Stimulated activated CD4-positive, alpha-beta T cell treated with anti-CD3 and anti-CD28 coated beads, Interleukin-12 subunit alpha, Interleukin-12 subunit beta, amount 100 ng/mL, for 24 hours (primary cell): ENCODE data around the gene TOMM20L.
"Not testable (repeated sequence)": the region's sequence is repeated elsewhere in the genome, so short reads cannot be mapped to it uniquely, and the experiment has no call there.

Source experiments
- DNase-seq, 2 experiments: peaks; one replicate each; pipeline ENCODE4 v3.0.0-alpha.2; 2020; ENCODE audit warnings: low read depth in 2 of 2

TOMM20L gene

DNA sequence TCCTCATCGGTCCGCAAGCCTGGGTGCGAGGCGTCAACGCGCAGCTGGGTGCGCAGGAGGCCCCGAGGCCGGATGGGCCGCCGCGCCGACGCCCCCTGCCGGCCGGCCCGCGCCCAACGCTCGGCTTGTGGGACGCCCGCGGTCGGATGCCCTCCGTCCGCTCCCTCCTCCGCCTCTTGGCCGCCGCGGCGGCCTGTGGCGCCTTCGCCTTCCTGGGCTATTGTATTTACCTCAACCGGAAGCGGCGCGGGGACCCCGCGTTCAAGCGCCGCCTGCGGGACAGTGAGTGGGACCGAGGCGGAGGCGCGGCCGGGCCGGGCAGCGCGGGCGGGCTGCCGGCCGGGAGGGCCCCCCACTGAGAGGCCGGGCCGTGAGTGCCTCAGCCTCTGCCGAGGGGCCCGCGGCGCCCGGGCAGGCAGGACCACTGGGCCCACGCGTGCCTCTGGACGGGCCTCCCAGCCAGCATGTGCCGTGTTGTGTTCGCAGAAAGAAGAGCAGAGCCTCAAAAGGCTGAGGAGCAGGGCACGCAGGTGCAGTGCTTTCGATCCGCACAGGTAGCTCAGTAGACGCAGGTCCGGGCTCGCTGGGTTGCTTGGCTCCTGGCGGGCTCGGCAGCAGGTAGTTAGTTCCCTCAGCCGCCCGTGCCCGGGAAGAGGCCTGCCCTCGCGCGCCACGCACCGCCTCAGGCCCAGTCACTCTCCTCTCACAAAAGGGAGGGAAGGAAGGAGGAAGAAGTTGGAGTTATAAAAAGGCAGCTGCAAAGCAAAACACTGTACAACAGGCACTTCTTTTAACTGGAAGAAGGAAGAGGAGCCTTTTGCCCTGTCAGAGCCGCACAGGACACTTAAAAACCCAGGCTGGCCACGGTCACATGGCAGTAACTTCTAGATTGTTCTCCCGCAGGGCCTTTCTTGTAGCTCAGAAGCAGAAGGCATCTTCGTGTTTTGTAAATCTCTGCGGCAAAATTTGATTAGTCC, at the start of gene TOMM20L:
TOMM20L (plus strand) TSS at position 119 of the 977 bp plus-strand sequence; CDS start at position 147, 28 bp downstream.
- peak; percentile 44 to 60 for DNase-seq

DNA sequence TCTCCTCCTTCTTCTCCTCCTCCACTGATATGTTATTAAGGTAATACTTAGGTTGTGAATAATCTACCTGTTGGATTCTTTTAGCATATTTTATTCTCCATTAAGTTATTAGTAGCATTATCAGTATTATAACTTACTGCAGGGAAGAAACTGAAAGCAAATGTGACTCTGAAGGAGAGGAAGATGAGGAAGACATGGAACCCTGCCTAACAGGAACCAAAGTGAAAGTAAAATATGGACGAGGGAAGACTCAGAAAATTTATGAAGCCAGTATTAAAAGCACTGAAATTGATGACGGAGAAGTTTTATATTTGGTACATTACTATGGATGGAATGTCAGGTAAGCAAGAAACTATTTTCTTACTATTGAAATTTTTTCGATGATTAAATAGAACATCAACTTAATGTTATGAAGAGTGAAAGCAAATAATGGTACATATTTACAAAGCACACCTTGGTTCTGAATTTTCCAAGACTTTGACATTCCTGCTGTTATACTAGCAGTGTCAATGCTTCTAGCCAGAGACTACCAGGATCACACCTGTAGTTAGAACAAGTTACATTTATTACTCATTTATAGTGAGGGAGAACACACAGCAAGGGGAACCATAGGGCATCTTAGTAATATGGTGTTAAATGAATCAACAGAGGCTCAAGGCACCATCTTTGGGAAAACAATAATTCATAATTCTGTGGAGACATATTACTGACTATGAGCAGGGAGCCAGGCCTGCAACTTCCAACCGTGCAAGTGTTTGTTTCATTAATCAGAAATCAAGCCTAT, 42.0 kb upstream of the TOMM20L start:
- no peak for DNase-seq

DNA sequence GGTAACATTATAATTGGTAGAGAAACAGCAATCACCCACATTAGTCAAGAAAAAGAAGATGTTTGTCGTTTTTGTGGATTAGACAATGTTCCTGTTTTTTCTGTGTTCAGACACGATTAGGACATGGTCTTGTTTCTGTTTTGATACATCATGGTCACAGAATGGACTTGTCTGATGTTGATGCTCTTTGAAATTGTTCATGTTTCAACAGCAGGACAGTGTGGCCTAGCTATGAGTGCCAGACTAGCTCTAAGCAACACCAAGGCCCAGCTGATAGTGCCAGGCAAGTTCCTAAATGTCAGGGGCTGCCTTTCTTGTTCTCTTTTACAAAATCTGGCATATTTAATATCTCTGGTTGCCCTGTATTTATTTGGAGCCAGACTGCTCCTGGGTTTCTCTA, 40.9 kb upstream of the TOMM20L start:
- DNase-seq, result no peak

DNA sequence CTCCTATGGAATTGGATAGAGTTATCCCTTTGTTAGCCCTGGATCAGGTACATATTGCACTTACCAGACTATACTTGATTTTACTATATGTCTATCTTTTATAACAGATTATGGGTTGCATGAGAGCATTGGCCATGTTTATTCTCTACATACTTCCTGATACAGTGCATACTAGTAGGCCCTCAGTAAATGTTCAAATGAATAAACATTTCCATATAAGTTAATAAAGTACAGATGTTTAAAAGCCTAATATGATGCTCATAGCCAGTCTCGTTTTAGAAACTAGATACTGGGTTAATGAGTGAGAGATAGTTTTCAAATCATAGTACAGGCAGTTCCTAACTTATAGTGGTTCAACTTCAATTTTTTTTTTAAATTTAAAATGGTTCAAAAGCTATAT, 39.5 kb upstream of the TOMM20L start:
- no peak for DNase-seq

DNA sequence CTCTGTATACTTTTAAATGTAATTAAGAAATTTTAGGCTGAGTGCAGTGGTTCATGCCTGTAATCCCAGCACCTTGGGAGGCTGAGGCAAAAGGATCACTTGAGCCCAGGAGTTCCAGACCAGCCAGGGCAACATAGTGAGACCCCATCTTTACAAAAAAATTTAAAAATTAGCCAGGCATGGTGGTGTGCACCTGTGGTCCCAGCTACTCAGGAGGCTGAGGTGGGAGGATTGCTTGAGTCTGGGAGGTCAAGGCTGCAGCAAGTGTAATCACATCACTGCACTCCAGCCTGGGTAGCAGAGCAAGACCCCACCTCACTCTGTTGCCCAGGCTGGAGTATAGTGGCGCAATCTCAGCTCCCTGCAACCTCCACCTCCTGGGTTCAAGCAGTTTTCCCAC, 33.5 kb upstream of the TOMM20L start:
- not testable (repeated sequence) for DNase-seq

DNA sequence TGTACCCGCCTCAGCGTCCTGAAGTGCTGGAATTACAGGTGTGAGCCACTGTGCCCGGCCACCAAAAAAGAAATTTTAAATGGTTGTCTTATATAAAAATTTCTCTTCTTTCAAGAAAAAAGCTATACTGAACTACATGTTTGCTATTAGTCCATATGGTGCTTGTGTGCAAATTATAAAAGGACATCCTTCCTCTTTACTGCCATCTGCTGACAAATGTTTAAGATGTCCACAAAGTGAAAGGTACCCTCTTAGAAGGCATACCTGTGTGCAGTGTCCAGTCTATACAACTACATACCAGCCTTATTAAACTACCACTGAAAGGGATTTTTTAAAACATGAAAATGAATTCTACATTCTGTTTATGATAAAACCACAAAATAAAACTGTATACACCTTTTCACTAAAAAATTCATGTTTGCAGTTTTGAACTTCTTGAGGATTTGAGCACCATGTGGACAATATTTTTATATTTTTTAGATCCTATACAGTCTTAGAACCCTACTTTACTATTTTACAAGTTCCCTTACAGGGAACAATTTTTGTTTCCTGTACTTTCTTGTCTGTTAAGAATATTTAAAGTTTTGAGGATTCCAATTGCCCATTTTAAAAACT, 32.8 kb upstream of the TOMM20L start:
- DNase-seq, result no peak

DNA sequence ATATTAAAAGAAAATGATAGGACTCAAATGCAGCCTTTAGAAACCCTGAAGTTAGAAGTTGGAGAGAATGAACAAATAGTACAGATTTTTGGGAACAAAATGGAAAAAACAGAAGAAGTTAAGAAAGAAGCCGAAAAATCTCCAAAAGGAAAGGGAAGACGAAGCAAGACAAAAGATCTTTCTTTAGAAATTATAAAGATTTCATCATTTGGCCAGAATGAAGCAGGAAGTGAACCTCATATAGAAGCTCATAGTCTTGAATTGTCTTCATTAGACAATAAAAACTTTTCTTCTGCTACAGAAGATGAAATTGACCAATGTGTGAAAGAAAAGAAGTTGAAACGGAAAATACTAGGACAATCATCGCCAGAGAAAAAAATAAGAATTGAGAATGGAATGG, 31.4 kb upstream of the TOMM20L start:
- no peak for DNase-seq

DNA sequence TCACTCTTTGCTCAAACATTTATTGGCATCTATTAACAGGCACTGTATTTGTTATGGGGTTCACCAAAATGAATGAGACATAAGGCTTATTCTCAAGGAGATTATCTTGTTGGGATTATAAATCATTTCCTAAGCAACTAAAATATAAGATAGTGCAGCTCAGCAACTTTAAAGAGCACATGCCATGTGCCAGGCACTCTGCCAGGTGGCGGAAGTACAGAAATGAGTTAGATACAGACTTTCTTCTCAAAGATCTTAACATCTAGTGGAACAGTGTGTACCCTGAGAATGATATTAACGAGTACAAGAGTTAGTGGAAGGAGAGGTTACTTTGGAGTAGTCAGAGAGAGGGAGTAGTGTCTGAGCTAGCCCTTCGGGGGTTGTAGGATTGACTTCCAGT, 28.4 kb upstream of the TOMM20L start:
- DNase-seq, result no peak

DNA sequence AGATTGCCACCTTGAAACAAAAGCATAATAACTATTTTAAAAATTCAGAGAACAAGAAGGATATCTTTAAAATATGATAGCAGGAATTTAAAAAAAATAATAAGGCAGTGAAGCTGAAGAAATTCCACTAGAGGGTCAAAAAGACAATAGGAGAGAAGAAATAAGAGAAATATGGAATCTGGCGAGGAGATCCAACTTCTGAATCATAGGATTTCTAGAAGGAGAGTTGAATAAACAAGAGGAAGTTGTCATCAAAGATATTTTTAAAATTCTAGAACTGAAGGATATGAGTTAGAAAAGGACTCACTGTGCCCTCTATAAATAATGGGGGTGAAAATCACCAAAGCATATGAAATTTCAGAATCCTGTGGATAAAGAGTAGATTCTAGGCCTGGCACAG, 26.8 kb upstream of the TOMM20L start:
- no peak for DNase-seq

DNA sequence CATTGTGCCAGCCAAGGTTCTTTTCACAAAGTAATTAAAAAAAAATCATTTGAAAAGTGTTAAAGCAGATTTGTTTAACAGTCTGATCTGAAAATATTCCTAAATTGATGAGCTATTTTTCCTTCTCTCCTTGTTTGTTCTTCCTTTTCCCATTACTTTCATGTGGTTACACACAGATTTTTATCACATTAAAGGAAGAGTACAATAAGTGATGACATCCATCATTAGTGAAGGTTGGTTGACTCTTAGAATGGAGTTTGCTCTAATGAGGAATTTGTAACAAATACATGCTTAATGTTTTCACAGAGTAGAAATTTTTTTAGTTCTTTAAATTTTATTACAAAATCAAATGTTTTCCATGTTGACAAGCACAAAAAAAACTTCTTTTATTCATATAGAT, 18.9 kb upstream of the TOMM20L start:
- DNase-seq, result no peak

DNA sequence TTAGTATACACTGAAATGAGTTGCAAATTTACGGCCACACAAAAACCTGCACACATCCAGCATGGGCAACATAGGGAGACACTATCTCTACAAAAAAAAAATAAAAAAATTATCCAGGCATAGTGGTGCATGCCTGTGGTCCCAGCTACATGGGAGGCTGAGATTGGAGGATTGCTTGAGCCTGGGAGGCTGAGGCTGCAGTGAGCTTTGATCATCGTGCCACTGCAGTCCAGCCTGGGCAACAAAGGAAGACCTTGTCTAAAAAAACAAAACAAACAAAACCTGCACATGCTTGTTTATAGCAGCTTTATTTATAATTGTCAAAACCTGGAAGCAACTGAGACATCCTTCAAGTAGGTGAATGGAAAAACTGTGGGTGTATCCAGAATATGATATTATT, 4.9 kb upstream of the TOMM20L start:
- no peak for DNase-seq

DNA sequence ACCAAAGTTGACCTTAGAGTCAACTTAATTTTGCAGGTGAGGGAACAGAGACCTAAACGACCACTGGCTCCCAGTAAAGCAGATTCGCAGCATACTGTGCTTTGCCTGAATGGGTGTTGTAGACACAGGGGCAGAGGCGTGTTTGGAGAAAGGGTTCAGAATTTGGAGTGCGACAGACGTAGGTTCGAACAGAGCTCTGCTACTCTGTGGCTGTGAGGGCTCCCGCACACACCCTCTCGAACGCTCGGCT, 243 bp upstream of the TOMM20L start:
- no peak for DNase-seq

DNA sequence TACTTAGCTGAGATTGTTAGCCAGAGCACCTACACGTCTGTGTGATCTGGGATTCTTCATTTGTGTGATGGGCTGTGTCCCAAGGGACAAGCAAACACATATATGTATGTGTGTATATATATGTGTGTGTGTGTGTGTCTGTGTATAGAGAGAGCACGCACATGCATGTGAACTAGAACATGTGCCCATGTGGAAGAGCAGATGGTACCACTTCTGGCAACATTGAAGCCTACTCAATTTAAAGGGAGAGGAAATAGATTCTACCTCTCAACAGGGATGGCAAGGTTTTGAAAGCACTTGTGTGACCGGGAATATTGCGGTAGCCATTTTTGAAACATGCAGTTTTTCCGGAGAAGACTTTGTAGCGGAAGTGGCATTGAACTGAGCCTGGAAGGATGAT, 1.4 kb downstream of the TOMM20L start:
- no peak for DNase-seq

DNA sequence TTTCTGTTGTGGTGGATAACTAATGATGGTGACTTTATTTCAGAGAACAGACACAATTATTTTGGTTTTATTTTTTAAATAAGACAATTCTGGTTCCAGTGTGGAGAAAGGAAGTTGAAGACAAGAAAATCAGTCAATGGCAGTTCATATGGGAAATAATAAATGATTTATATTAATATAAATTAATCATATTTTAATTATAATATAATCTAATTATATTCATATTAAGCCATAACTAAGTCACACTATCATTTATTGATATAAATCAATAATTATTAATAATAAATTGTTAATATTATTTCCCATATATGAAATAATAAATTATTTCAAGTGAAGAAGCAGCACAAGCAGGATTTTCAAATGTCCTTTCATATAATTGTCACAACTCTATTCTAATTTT, 2.8 kb downstream of the TOMM20L start:
- DNase-seq, result no peak

DNA sequence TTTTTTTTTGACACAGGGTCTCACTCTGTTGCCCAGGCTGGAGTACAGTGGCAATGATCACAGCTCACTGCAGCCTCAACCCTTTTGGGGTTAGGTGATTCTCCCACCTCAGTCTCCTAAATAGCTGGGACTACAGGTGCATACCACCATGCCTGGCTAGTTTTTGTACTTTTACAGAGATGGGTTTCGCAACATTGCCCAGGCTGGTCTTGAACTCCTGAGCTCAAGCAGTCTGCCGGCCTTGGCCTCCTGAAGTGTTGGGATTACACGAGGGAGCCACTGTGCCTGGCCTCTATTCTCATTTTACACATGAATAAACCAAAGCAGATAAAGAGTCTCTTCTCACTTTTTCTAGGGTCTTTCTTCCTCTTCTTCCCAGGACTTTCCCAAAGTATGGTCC, 3.2 kb downstream of the TOMM20L start:
- DNase-seq, result no peak

DNA sequence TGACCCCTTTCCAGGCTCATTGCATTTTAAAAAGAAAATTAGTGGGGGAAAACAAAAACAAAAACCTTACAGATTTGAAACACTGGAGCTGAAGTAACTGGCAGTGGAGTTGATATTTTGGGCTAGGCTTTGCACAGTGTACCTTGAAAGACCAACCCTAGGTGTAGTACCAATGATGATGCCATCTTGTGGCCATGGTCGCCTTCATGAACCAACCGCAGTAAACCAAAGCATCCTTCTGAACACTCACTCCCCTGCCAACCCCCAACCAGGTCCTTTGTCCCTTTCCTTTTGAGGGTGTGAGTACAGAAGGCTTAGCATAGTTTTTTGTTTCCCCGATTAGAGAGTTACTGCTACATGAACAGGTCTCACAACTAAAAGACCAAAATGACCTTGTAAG, 5.9 kb downstream of the TOMM20L start:
- no peak for DNase-seq

DNA sequence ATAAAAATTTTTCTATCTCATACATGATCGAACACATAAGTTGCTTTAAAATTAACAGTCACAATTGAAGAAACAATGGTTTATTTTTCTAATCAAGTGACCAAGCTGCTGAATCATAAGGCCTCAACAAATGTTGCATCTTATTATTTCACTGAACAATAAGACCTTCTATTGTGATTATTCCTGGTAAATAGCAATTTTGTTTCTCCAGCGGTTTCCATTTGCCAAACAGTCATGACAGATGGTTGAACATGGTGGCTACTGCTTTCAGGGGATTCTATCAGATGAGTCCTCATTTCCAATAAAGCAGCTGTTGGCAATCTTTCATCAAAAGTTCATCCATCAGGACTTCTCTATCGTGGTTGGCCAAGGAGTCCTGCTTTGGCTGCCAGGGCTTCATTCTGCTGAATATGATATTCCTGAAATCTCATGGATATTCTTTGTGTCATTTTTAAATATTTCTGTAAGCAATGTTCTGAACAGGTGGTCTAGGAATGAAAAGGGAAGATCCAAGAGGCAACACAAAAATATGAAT, 13.0 kb downstream of the TOMM20L start:
- DNase-seq, result no peak

DNA sequence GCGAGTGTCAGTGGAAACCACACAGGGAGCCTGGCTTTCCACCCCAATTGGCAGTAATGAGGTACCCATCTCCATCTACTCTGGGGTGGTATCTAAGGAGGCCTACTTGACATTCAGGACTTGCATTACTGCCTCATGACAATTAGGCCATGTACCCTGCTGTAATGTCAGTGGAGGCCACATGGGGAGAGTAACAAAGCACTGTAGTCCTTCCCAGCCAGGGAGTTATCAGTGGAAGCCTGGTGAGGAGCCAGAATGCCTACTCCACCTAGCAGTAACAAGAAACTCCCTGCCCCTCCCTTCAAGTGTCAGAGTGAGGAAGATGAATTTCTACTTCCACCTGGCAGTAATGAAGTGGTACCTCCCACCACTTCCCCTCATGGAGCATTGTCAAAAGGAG, 19.1 kb downstream of the TOMM20L start:
- DNase-seq, result no peak

DNA sequence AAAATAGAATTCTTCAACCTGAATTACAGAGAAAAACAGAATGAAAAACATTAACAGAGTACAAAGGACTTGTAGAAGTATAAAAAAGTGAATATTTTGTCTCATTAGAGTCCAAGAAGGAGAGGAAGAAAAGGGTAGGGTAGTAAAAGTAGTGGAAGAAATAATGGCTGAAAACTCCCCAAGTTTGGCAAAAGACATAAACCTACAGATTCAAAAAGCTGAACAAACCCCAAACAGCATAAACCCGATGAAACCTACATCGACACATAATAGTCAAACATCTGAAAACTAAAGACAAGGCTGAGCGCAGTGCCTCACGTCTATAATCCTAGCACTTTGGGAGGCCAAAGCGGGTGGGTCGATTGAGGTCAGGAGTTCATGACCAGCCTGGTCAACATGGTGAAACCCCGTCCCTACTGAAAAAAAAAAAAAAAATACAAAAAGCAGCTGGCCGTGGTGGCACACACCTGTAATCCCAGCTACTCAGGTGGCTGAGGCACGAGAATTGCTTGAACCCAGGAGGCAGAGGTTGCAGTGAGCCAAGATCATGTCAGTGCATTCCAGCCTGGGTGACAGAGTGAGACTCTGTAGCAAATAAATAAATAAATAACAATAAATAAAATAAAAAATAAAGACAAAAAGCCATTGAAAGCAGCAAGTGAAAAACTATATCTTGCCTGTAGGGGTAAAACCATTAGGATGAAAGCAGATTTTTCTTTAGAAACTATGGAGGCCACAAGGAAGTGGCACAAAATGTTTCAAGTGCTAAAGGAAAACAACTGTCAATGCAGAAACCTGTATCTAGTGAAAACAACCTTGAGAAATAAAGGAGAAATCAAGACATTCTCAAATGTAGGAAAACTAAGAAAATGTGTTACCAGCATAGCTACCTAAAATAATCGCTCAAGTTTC, 20.2 kb downstream of the TOMM20L start:
- DNase-seq, result no peak

DNA sequence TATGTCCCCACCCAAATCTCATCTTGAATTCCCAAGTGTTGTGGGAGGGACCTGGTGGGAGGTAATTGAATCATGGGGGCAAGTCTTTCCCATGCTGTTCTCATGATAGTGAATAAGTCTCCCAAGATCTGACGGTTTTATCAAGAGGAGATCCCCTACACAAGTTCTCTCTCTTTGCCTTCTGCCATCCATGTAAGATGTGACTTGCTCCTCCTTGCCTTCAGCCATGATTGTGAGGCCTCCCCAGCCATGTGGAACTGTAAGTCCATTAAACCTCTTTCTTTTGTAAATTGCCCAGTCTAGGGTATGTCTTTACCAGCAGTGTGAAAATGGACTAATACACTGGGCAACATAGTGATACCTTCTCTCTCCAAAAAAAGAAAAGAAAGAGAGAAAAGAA, 21.2 kb downstream of the TOMM20L start:
- DNase-seq, result not testable (repeated sequence)

DNA sequence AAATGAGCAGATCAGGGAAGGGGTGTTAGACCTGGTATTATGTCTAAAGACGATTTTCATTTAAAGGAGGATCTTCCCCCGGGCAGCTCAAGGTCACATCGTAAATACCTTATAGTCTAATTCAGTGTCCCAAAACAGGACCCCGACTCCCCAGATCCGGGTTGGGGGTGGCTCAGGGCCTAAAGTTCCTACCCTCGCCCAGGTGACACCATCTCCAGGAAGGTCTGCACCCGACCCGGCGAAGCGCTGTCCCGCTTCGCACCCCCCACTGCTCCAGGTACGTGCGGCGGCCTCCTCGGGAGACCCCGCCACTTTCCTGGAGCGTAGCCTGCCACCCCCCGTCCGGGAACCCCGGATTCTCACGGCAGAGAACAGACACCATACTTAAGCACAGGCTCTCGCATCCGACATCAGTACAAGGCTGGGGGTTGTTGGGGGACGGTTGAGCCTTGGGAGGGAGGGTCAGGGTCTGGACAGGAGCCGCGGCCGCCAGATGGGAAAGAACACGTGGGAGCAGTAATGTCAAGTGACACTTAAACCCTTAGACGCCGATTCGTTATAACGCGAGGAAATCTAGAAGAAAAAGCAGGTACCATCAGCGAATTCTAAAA, 31.0 kb downstream of the TOMM20L start:
- DNase-seq, result peak; percentile 22 to 30
